BJ (cell line): ENCODE measurements around the gene CD1B. TPM values are rescaled to one million over a fixed set of nuclear protein-coding genes. Genes with fewer than 3 reads are reported as not detected.

ENCODE experiments used
- CTCF ChIA-PET: fragments of 350-600 bp; formaldehyde crosslinking; extraction: SDS; loops from one replicate; lab custom pipeline; 2021; ENCODE audit warnings: antibody characterized with exemption, inconsistent platforms; lab: Yijun Ruan, JAX
- POLR2A ChIA-PET: fragments of 300-600 bp; sonication (Branson Sonifier 250); formaldehyde crosslinking; extraction: SDS; loops from one replicate; lab custom pipeline; 2021; ENCODE audit warnings: antibody characterized with exemption; lab: Charles Lee
- DNase-seq: peaks from one replicate; pipeline ENCODE4 v3.0.0-alpha.2; 2011; ENCODE audit warnings: low read depth
- H3K27me3 ChIP-seq: 2 replicates; pipeline ENCODE4 v1.6.0; 2011; ENCODE audit warnings: low read length; ENCODE audit not compliant: control insufficient read depth, insufficient read depth
- H3K36me3 ChIP-seq: 2 replicates; pipeline ENCODE4 v1.5.1; 2011; ENCODE audit warnings: low read length; ENCODE audit not compliant: control insufficient read depth, insufficient read depth
- H3K4me3 ChIP-seq: 2 replicates; pipeline ENCODE4 v1.5.1; 2011; ENCODE audit warnings: low read depth, mild to moderate bottlenecking, control low read depth, low read length
- CTCF ChIP-seq: IDR thresholded peaks from 2 replicates; pipeline ENCODE4 v1.5.1; 2011; ENCODE audit warnings: low read depth, mild to moderate bottlenecking, control low read depth, inconsistent platforms, low read length, moderate library complexity; ENCODE audit not compliant: insufficient read depth
- polyA plus RNA-seq: library from polyadenylated mRNA; depleted of rRNA; stranded (reverse); fragments of >200 nt; gene quantifications from 2 replicates; pipeline ENCODE4 v1.2.3, GENCODE V29; 2011

Gene CD1B
- polyA plus RNA-seq, 1 experiment = not detected

GRCh38 chr1:158310623-158311022, 20.7 kb downstream of the CD1B start:
- POLR2A ChIA-PET = no interaction called here
- CTCF ChIA-PET = no interaction called here

GRCh38 chr1:158295791-158296190, 35.5 kb downstream of the CD1B start:
- DNase-seq = no peak
- ChIA-PET POLR2A (no interaction called here), CTCF (no interaction called here)
- no peaks in the 10 kb centered on the region for H3K27me3 ChIP-seq
- no peak for TF ChIP-seq CTCF
- no peak overlapping the region for H3K4me3 ChIP-seq
- H3K36me3 ChIP-seq = no peaks in the 10 kb centered on the region

More at GRCh38 chr1:158310623-158311022, 20.7 kb downstream of the CD1B start:
- no peak overlapping the region for H3K4me3 ChIP-seq
- DNase-seq = no peak
- TF ChIP-seq CTCF = no peak
- H3K36me3 ChIP-seq = no peaks in the 10 kb centered on the region
- H3K27me3 ChIP-seq = no peaks in the 10 kb centered on the region

- ChIA-PET CTCF (no interaction called here), POLR2A (no interaction called here)
- Histone ChIP-seq H3K4me3 (no peak overlapping the region), H3K36me3 (no peaks in the 10 kb centered on the region), H3K27me3 (no peaks in the 10 kb centered on the region)
- no peak for TF ChIP-seq CTCF
- DNase-seq = no peak
Measured at GRCh38 chr1:158290321-158290844, 40.9 kb downstream of the CD1B start.

- ChIA-PET POLR2A (no interaction called here), CTCF (no interaction called here)
- no peak within 1 kb of the TSS for H3K4me3 ChIP-seq
- H3K27me3 ChIP-seq = no peaks in the 10 kb centered on the region
- DNase-seq = no peak
- no peaks in the 10 kb centered on the region for H3K36me3 ChIP-seq
- no peak for TF ChIP-seq CTCF
Measured at GRCh38 chr1:158289811-158290210, 41.5 kb downstream of the CD1B start, which contains the start of gene CD1C. CD1C (plus strand) TSS chr1:158289923; CDS start chr1:158290065, 142 bp downstream.

- H3K36me3 ChIP-seq = no peaks in the 10 kb centered on the region
- ChIA-PET CTCF (no interaction called here), POLR2A (no interaction called here)
- H3K27me3 ChIP-seq = no peaks in the 10 kb centered on the region
- DNase-seq = no peak
- no peak overlapping the region for H3K4me3 ChIP-seq
- no peak for TF ChIP-seq CTCF
Measured at GRCh38 chr1:158286941-158287346, 44.4 kb downstream of the CD1B start.
